MM.1S (cell line): ENCODE data around the gene YEATS2.

ENCODE experiments used
- DNase-seq: peaks from one replicate; pipeline ENCODE4 v3.0.0-alpha.2; 2015
- H2AFZ ChIP-seq: fragments of 300-600 bp; sonication (generic); 2 replicates; pipeline ENCODE4 v1.6.0; 2016; ENCODE audit warnings: antibody characterized with exemption, low read length
- H3F3A ChIP-seq: fragments of 300-600 bp; sonication (generic); 2 replicates; pipeline ENCODE4 v1.6.1; 2016; ENCODE audit warnings: mild to moderate bottlenecking, antibody characterized with exemption, low read length, moderate library complexity, mixed read lengths; ENCODE audit not compliant: insufficient read depth
- H3K27ac ChIP-seq: fragments of 300-600 bp; sonication (generic); 2 replicates; pipeline ENCODE4 v1.5.1; 2016; ENCODE audit warnings: mild to moderate bottlenecking, low read length
- H3K27me3 ChIP-seq: fragments of 300-600 bp; sonication (generic); replicated peaks from 2 replicates; pipeline ENCODE4 v1.6.0; 2016; ENCODE audit warnings: low read length; ENCODE audit not compliant: insufficient read depth
- H3K36me3 ChIP-seq: fragments of 300-600 bp; sonication (generic); replicated peaks from 2 replicates; pipeline ENCODE4 v1.6.1; 2016; ENCODE audit warnings: mild to moderate bottlenecking, low read length, mixed read lengths; ENCODE audit not compliant: insufficient read depth
- H3K4me1 ChIP-seq: fragments of 300-600 bp; sonication (generic); 2 replicates; pipeline ENCODE4 v1.6.1; 2016; ENCODE audit warnings: low read length, mixed read lengths
- H3K4me2 ChIP-seq: fragments of 300-600 bp; sonication (generic); 2 replicates; pipeline ENCODE4 v1.6.0; 2016; ENCODE audit warnings: low read depth, low read length
- H3K4me3 ChIP-seq: fragments of 300-600 bp; sonication (generic); 2 replicates; pipeline ENCODE4 v1.5.1; 2016; ENCODE audit warnings: low read length, mixed read lengths
- H3K79me2 ChIP-seq: fragments of 300-600 bp; sonication (generic); 2 replicates; pipeline ENCODE4 v1.6.1; 2016; ENCODE audit warnings: mixed run types, low read length, mixed read lengths
- H3K9ac ChIP-seq: fragments of 300-600 bp; sonication (generic); 2 replicates; pipeline ENCODE4 v1.6.1; 2016; ENCODE audit warnings: low read length, mixed read lengths
- H3K9me2 ChIP-seq: fragments of 300-600 bp; sonication (generic); replicated peaks from 2 replicates; pipeline ENCODE4 v1.6.1; 2016; ENCODE audit warnings: mild to moderate bottlenecking, low read length, mixed read lengths; ENCODE audit not compliant: insufficient read depth
- H3K9me3 ChIP-seq: fragments of 300-600 bp; sonication (generic); replicated peaks from 2 replicates; pipeline ENCODE4 v1.6.1; 2016; ENCODE audit warnings: mild to moderate bottlenecking, low read length, mixed read lengths; ENCODE audit not compliant: insufficient read depth
- H4K20me1 ChIP-seq: fragments of 300-600 bp; sonication (generic); 2 replicates; pipeline ENCODE4 v1.6.1; 2016; ENCODE audit warnings: mild to moderate bottlenecking, low read length, moderate library complexity, mixed read lengths; ENCODE audit not compliant: insufficient read depth
- CTCF ChIP-seq: fragments of 300-600 bp; sonication (generic); IDR thresholded peaks from 2 replicates; pipeline ENCODE4 v1.5.1; 2016; ENCODE audit warnings: antibody characterized with exemption, low read length, mixed read lengths
- EZH2 ChIP-seq: fragments of 300-600 bp; sonication (generic); optimal IDR thresholded peaks from 2 replicates; pipeline ENCODE3; 2017; ENCODE audit warnings: low read depth, mild to moderate bottlenecking, antibody characterized with exemption, low read length, mixed read lengths
- EZH2phosphoT487 ChIP-seq: fragments of 300-600 bp; sonication (generic); IDR thresholded peaks from 2 replicates; pipeline ENCODE4 v1.6.1; 2018; ENCODE audit warnings: antibody characterized with exemption, low read length

YEATS2 gene

GRCh38 chr3:183825456-183826161, 128.0 kb downstream of the YEATS2 start, which contains the start of gene MAP6D1:
TSS of gene MAP6D1 (minus strand) at chr3:183825577. CDS start at chr3:183825547, 30 bp downstream.
- H3K79me2 ChIP-seq, result no peaks in the 10 kb centered on the region
- H3K4me1 ChIP-seq, result no peaks in the 10 kb centered on the region
- no peak within 1 kb of the TSS for H3K4me3 ChIP-seq
- H3F3A ChIP-seq, result no peaks in the 10 kb centered on the region
- DNase-seq, result no peak
- no peak within 1 kb of the TSS for H3K27ac ChIP-seq
- no peaks in the 10 kb centered on the region for H3K9me2 ChIP-seq
- H4K20me1 ChIP-seq, result no peaks in the 10 kb centered on the region
- TF ChIP-seq CTCF (no peak), EZH2 (no peak), EZH2phosphoT487 (no peak)
- H3K27me3 ChIP-seq, result no peaks in the 10 kb centered on the region
- no peak within 1 kb of the TSS for H3K9ac ChIP-seq
- no peak within 1 kb of the TSS; the same call in 1 of the 2 replicates for H3K4me2 ChIP-seq
- H3K9me3 ChIP-seq, result no peaks in the 10 kb centered on the region
- no peak within 1 kb of the TSS for H2AFZ ChIP-seq
- H3K36me3 ChIP-seq, result no peaks in the 10 kb centered on the region

GRCh38 chr3:183826448-183827250, 129.1 kb downstream of the YEATS2 start:
- H3K27ac ChIP-seq, result no peak overlapping the region
- H4K20me1 ChIP-seq, result no peaks in the 10 kb centered on the region

GRCh38 chr3:183827809-183828537, 130.4 kb downstream of the YEATS2 start:
- no peaks in the 10 kb centered on the region for H3K27me3 ChIP-seq
- no peaks in the 10 kb centered on the region for H3K9me2 ChIP-seq
- no peaks in the 10 kb centered on the region for H3K36me3 ChIP-seq
- H3F3A ChIP-seq, result no peaks in the 10 kb centered on the region
- no peak for DNase-seq
- no peak overlapping the region for H3K27ac ChIP-seq
- H2AFZ ChIP-seq, result no peak overlapping the region
- no peaks in the 10 kb centered on the region for H3K79me2 ChIP-seq
- TF ChIP-seq CTCF, result no peak
- TF ChIP-seq EZH2phosphoT487, result no peak
- no peak for TF ChIP-seq EZH2
- no peak overlapping the region for H3K4me3 ChIP-seq
- H3K4me1 ChIP-seq, result no peaks in the 10 kb centered on the region
- H3K4me2 ChIP-seq, result no peak overlapping the region
- no peaks in the 10 kb centered on the region for H3K9me3 ChIP-seq
- H3K9ac ChIP-seq, result no peak overlapping the region
- H4K20me1 ChIP-seq, result no peaks in the 10 kb centered on the region

More at GRCh38 chr3:183826448-183827250, 129.1 kb downstream of the YEATS2 start:
- no peaks in the 10 kb centered on the region for H3K27me3 ChIP-seq
- no peak overlapping the region for H3K4me3 ChIP-seq
- no peaks in the 10 kb centered on the region for H3K79me2 ChIP-seq
- H3K9ac ChIP-seq, result no peak overlapping the region
- no peak overlapping the region for H2AFZ ChIP-seq
- no peak overlapping the region for H3K4me2 ChIP-seq
- H3K9me2 ChIP-seq, result no peaks in the 10 kb centered on the region
- H3F3A ChIP-seq, result no peaks in the 10 kb centered on the region
- H3K36me3 ChIP-seq, result no peaks in the 10 kb centered on the region
- no peaks in the 10 kb centered on the region for H3K9me3 ChIP-seq
- H3K4me1 ChIP-seq, result no peaks in the 10 kb centered on the region
- no peak for DNase-seq
- no peak for TF ChIP-seq EZH2
- TF ChIP-seq CTCF, result no peak
- TF ChIP-seq EZH2phosphoT487, result no peak
